Activated CD4-positive, alpha-beta T cell treated with anti-CD3 and anti-CD28 coated beads for 36 hours (primary cell): ENCODE measurements around the gene MB21D2. TPM values are rescaled to one million over a fixed set of nuclear protein-coding genes. Genes with fewer than 3 reads are reported as not detected.

ENCODE experiments used
- ATAC-seq: fragments of 200-7000 bp; cut with Tn5 transposase; one replicate; pipeline ENCODE4 v1.10.0; 2021; ENCODE audit warnings: mild to moderate bottlenecking, moderate library complexity
- CTCF ChIA-PET: fragments of 350-600 bp; sonication (Branson Sonifier 250); formaldehyde crosslinking; loops from one replicate; lab custom pipeline; 2021; ENCODE audit warnings: antibody characterized with exemption; lab: Charles Lee
- POLR2A ChIA-PET: fragments of 350-600 bp; sonication (Branson Sonifier 250); formaldehyde crosslinking; loops from one replicate; lab custom pipeline; 2021; ENCODE audit warnings: antibody characterized with exemption, inconsistent platforms; lab: Charles Lee
- DNase-seq: peaks from one replicate; pipeline ENCODE4 v3.0.0-alpha.2; 2020
- H3K27ac Mint-ChIP-seq: one replicate; pipeline ENCODE4 v1.8.0; 2021; ENCODE audit warnings: mixed read lengths
- H3K27me3 Mint-ChIP-seq: one replicate; pipeline ENCODE4 v1.8.0; 2021; ENCODE audit warnings: mixed read lengths
- H3K36me3 Mint-ChIP-seq: one replicate; pipeline ENCODE4 v1.8.0; 2021; ENCODE audit warnings: low read depth, mixed read lengths
- H3K4me1 Mint-ChIP-seq: one replicate; pipeline ENCODE4 v1.8.0; 2021; ENCODE audit warnings: mixed read lengths
- H3K4me3 Mint-ChIP-seq: one replicate; pipeline ENCODE4 v1.8.0; 2021; ENCODE audit warnings: mild to moderate bottlenecking, moderate library complexity, mixed read lengths
- H3K9me3 Mint-ChIP-seq: one replicate; pipeline ENCODE4 v1.8.0; 2021; ENCODE audit warnings: low read depth, mixed read lengths
- intact Hi-C, 2 experiments: fragments of 100-400 bp; cut with DNase I in 1 of 2; cut with micrococcal nuclease in 1 of 2; formaldehyde crosslinking; loops; one replicate each; pipeline versions ENCODE4 v1.14.2 to v1.15.1; 2022 to 2024; cut with DNase I, micrococcal nuclease
- total RNA-seq, 2 experiments: library from RNA; stranded (reverse); gene quantifications; one replicate each; pipeline ENCODE4 v1.2.3, GENCODE V29; 2021

The MB21D2 gene
- total RNA-seq, 2 experiments from 2014 or later: 2.2 to 2.5 TPM

GRCh38 chr3:192889679-192890078, 28.0 kb downstream of the MB21D2 start:
- peaks cover 35% of the 10 kb centered on the region for H3K4me1 Mint-ChIP-seq
- ChIA-PET POLR2A (no interaction called here), CTCF (interaction anchor here (0.6 to 1.0 kb wide), 2 partner anchors 153 to 422 kb away, joined by 3 read pairs; no protein-coding TSS in a partner anchor)
- peaks cover 15% of the 10 kb centered on the region for H3K27me3 Mint-ChIP-seq
- no peak for ATAC-seq
- H3K9me3 Mint-ChIP-seq: no peaks in the 10 kb centered on the region
- H3K36me3 Mint-ChIP-seq: no peaks in the 10 kb centered on the region
- H3K4me3 Mint-ChIP-seq: no peak overlapping the region
- H3K27ac Mint-ChIP-seq: no peak overlapping the region
- intact Hi-C loops: loop anchor here in 1 of 2 experiments (5.0 to 10.0 kb wide), 3 partner anchors 68 to 705 kb away; partner anchors contain the start of gene OPA1
- no peak for DNase-seq

GRCh38 chr3:192888190-192888589, 29.5 kb downstream of the MB21D2 start:
- CTCF ChIA-PET: interaction anchor here (0.7 kb wide), 1 partner anchor 48 kb away, joined by 3 read pairs; no protein-coding TSS in a partner anchor
- no peaks in the 10 kb centered on the region for H3K9me3 Mint-ChIP-seq
- POLR2A ChIA-PET: interaction anchor here (1.2 kb wide), 1 partner anchor 18 kb away, joined by 3 read pairs; no protein-coding TSS in a partner anchor

GRCh38 chr3:192887701-192888100, 30.0 kb downstream of the MB21D2 start:
- no peak overlapping the region for H3K4me3 Mint-ChIP-seq
- POLR2A ChIA-PET: interaction anchor here (1.2 kb wide), 1 partner anchor 19 kb away, joined by 3 read pairs; no protein-coding TSS in a partner anchor
- H3K27me3 Mint-ChIP-seq: peaks cover 15% of the 10 kb centered on the region
- CTCF ChIA-PET: no interaction called here
- no peak for ATAC-seq
- DNase-seq: no peak
- H3K27ac Mint-ChIP-seq: no peak overlapping the region
- H3K4me1 Mint-ChIP-seq: peaks cover 21% of the 10 kb centered on the region
- H3K9me3 Mint-ChIP-seq: no peaks in the 10 kb centered on the region
- H3K36me3 Mint-ChIP-seq: no peaks in the 10 kb centered on the region
- intact Hi-C loops: loop anchor here in 1 of 2 experiments (1.0 to 10.0 kb wide), 2 partner anchors 32 to 707 kb away; partner anchors contain the start of gene OPA1

More at GRCh38 chr3:192888190-192888589, 29.5 kb downstream of the MB21D2 start:
- Mint-ChIP-seq H3K4me1 (peaks cover 26% of the 10 kb centered on the region), H3K36me3 (no peaks in the 10 kb centered on the region), H3K27ac (no peak overlapping the region), H3K4me3 (no peak overlapping the region), H3K27me3 (peaks cover 15% of the 10 kb centered on the region)
- DNase-seq (no peak), ATAC-seq (no peak)
- intact Hi-C loops: loop anchor here in 1 of 2 experiments (10.0 kb wide), 1 partner anchor 707 kb away; the partner anchor contains the start of gene OPA1

- peak; percentile 20 for DNase-seq
- intact Hi-C loops: loop anchor here in 1 of 2 experiments (1.0 to 10.0 kb wide), 2 partner anchors 32 to 708 kb away; partner anchors contain the start of gene OPA1
- peak; percentile 52 for ATAC-seq
- H3K36me3 Mint-ChIP-seq: no peaks in the 10 kb centered on the region
- H3K27ac Mint-ChIP-seq: peak overlapping the region; percentile 62
- no peaks in the 10 kb centered on the region for H3K9me3 Mint-ChIP-seq
- CTCF ChIA-PET: no interaction called here
- no peak overlapping the region for H3K4me3 Mint-ChIP-seq
- peaks cover 18% of the 10 kb centered on the region for H3K4me1 Mint-ChIP-seq
- peaks cover 15% of the 10 kb centered on the region for H3K27me3 Mint-ChIP-seq
- POLR2A ChIA-PET: no interaction called here
These were observed 30.6 kb downstream of the MB21D2 start for GRCh38 chr3:192887047-192887446.

- ChIA-PET POLR2A (no interaction called here), CTCF (no interaction called here)
- Mint-ChIP-seq H3K27me3 (peaks cover 15% of the 10 kb centered on the region), H3K4me1 (peaks cover 14% of the 10 kb centered on the region), H3K36me3 (no peaks in the 10 kb centered on the region), H3K9me3 (no peaks in the 10 kb centered on the region), H3K4me3 (no peak overlapping the region), H3K27ac (no peak overlapping the region)
- ATAC-seq: no peak
- no peak for DNase-seq
- intact Hi-C loops: loop anchor here in 1 of 2 experiments (10.0 kb wide), 1 partner anchor 710 kb away; the partner anchor contains the start of gene OPA1
These were observed 32.6 kb downstream of the MB21D2 start for GRCh38 chr3:192884777-192885773.

GRCh38 chr3:192883512-192883911, 34.1 kb downstream of the MB21D2 start:
- ChIA-PET CTCF (interaction anchor here (0.6 to 0.9 kb wide), 2 partner anchors 33 to 1009 kb away, joined by 3 read pairs; no protein-coding TSS in a partner anchor), POLR2A (no interaction called here)
- ATAC-seq (no peak), DNase-seq (no peak)
- H3K27me3 Mint-ChIP-seq: peaks cover 15% of the 10 kb centered on the region
- H3K4me1 Mint-ChIP-seq: peaks cover 13% of the 10 kb centered on the region
- no peaks in the 10 kb centered on the region for H3K9me3 Mint-ChIP-seq
- H3K36me3 Mint-ChIP-seq: no peaks in the 10 kb centered on the region
- intact Hi-C loops: loop anchor here in 1 of 2 experiments (1.0 to 10.0 kb wide), 2 partner anchors 40 to 711 kb away; partner anchors contain the start of gene OPA1
- H3K4me3 Mint-ChIP-seq: no peak overlapping the region
- no peak overlapping the region for H3K27ac Mint-ChIP-seq

GRCh38 chr3:192881159-192881786, 36.4 kb downstream of the MB21D2 start:
- H3K9me3 Mint-ChIP-seq: no peaks in the 10 kb centered on the region
- ChIA-PET CTCF (no interaction called here), POLR2A (interaction anchor here (1.4 kb wide), 1 partner anchor 31 kb away, joined by 3 read pairs; no protein-coding TSS in a partner anchor)
- H3K4me1 Mint-ChIP-seq: peaks cover 4% of the 10 kb centered on the region
- intact Hi-C loops: loop anchor here in 1 of 2 experiments (10.0 kb wide), 1 partner anchor 714 kb away; the partner anchor contains the start of gene OPA1
- no peak overlapping the region for H3K4me3 Mint-ChIP-seq
- peaks cover 8% of the 10 kb centered on the region for H3K27me3 Mint-ChIP-seq
- no peaks in the 10 kb centered on the region for H3K36me3 Mint-ChIP-seq
- DNase-seq (no peak), ATAC-seq (no peak)
- no peak overlapping the region for H3K27ac Mint-ChIP-seq

GRCh38 chr3:192880313-192880712, 37.3 kb downstream of the MB21D2 start:
- H3K9me3 Mint-ChIP-seq: no peaks in the 10 kb centered on the region
- ChIA-PET CTCF (no interaction called here), POLR2A (interaction anchor here (0.6 kb wide), 1 partner anchor 8 kb away, joined by 5 read pairs; no protein-coding TSS in a partner anchor)
- H3K4me1 Mint-ChIP-seq: peaks cover 3% of the 10 kb centered on the region
- no peak overlapping the region for H3K4me3 Mint-ChIP-seq
- intact Hi-C loops: loop anchor here in 1 of 2 experiments (10.0 kb wide), 1 partner anchor 714 kb away; the partner anchor contains the start of gene OPA1
- H3K36me3 Mint-ChIP-seq: no peaks in the 10 kb centered on the region
- peaks cover 11% of the 10 kb centered on the region for H3K27me3 Mint-ChIP-seq
- H3K27ac Mint-ChIP-seq: no peak overlapping the region
- no peak for ATAC-seq
- no peak for DNase-seq

GRCh38 chr3:192879346-192880031, 38.2 kb downstream of the MB21D2 start:
- Mint-ChIP-seq H3K27ac (no peak overlapping the region), H3K4me1 (peaks cover 3% of the 10 kb centered on the region), H3K27me3 (peaks cover 9% of the 10 kb centered on the region), H3K9me3 (no peaks in the 10 kb centered on the region), H3K4me3 (no peak overlapping the region), H3K36me3 (no peaks in the 10 kb centered on the region)
- ChIA-PET CTCF (interaction anchor here (0.8 kb wide), 1 partner anchor 1711 kb away, joined by 3 read pairs; no protein-coding TSS in a partner anchor), POLR2A (no interaction called here)
- no peak for DNase-seq
- intact Hi-C loops: loop anchor here in 1 of 2 experiments (10.0 kb wide), 1 partner anchor 715 kb away; the partner anchor contains the start of gene OPA1
- no peak for ATAC-seq

- Mint-ChIP-seq H3K36me3 (no peaks in the 10 kb centered on the region), H3K9me3 (no peaks in the 10 kb centered on the region), H3K27me3 (peaks cover 6% of the 10 kb centered on the region), H3K27ac (no peak overlapping the region), H3K4me3 (no peak overlapping the region), H3K4me1 (peaks cover 3% of the 10 kb centered on the region)
- POLR2A ChIA-PET: no interaction called here
- DNase-seq (no peak), ATAC-seq (no peak)
- CTCF ChIA-PET: no interaction called here
- intact Hi-C loops: no loop called here
These were observed 41.6 kb downstream of the MB21D2 start for GRCh38 chr3:192875971-192876565.
